MM.1S (cell line): ENCODE measurements around the gene ZSCAN1.

Experiments used
- CTCF ChIP-seq: fragments of 300-600 bp; sonication (generic); IDR thresholded peaks from 2 replicates; pipeline ENCODE4 v1.5.1; 2016; ENCODE audit warnings: antibody characterized with exemption, low read length, mixed read lengths
- EZH2 ChIP-seq: fragments of 300-600 bp; sonication (generic); optimal IDR thresholded peaks from 2 replicates; pipeline ENCODE3; 2017; ENCODE audit warnings: low read depth, mild to moderate bottlenecking, antibody characterized with exemption, low read length, mixed read lengths

GRCh38 chr19:58045411-58046050 is 11.7 kb downstream of the ZSCAN1 start:
- TF ChIP-seq CTCF (no peak), EZH2 (no peak)
